ENCODE measurements around the gene PDLIM4.

DNA sequence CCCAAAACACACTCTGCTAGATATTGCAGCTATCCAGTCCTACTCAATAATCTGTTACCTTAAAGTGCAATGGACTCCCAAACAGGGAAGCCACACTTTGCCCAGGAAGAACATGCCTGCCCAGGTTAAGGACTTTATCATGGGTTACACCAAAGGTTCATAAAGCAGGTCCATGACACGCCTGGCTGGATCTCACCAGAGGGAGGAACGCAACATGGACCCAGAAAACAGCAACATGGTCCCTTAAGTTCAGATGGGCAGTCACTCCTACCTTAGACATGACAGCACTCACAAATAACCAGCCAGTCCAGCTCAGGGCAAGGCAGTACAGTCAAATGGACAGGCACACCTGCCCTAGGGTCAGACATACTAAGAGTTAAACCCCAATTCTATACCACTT lies 33.6 kb upstream of the PDLIM4 start:
- TF ChIP-seq SIN3A (IDR thresholded peaks at IDR 0.05; ENCODE audit: borderline replicate concordance, insufficient read depth, low read length) (no peak), FOXP2 (optimal IDR thresholded peaks at IDR 0.05; ENCODE audit: borderline replicate concordance, extremely low read depth, extremely low read length, insufficient read depth) (no peak)
